Measurements from ENCODE around the gene AFF4. TPM values are rescaled to one million over a fixed set of nuclear protein-coding genes. Genes with fewer than 3 reads are reported as not detected.

Gene AFF4
- total and polyA plus RNA-seq, 2 of the 4 experiments (the other 2 are of a cell fraction), result 27.3 to 57.2 TPM

DNA sequence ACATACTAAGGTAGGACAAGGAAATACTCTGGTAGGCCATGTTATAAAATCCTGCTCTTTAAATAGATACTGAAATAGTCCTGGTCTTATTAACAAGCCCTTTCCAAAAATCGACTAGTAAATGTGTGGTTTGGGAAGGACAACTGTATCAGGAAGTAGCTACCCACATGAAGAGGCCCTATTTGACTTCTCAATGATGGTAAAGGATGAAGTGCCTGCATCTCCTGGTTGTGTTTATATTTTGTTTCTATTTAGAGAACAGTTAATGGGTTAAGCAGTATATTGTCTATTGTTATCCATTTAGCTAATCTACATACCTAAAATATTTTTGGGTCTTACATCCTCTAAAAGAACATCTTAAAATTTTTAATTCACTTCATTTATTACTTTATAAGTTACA is 109.6 kb downstream of the AFF4 start:
- Histone ChIP-seq H3K4me3 (ENCODE audit: insufficient read depth, low read depth, low read length) (no peak overlapping the region), H2BK15ac (ENCODE audit: low read depth, low read length) (no peak overlapping the region), H2BK120ac (ENCODE audit: low read depth, low read length) (no peak overlapping the region), H2BK5ac (ENCODE audit: low read depth, low read length, poor library complexity, severe bottlenecking) (no peak overlapping the region), H3K36me3 (ENCODE audit: control insufficient read depth, insufficient read depth, low read length) (no peaks in the 10 kb centered on the region), H3K79me1 (ENCODE audit: low read depth in 1 of 2, low read length in 2 of 2) (no peaks in the 10 kb centered on the region), H2BK20ac (ENCODE audit: low read depth, low read length) (no peak overlapping the region), H2AK5ac (ENCODE audit: low read depth, low read length) (no peak overlapping the region), H3K27ac (ENCODE audit: insufficient read depth, low read length) (no peak overlapping the region), H3K9me3 (ENCODE audit: control insufficient read depth, insufficient read depth, low read length) (no peaks in the 10 kb centered on the region), H4K91ac (ENCODE audit: insufficient read depth, low read depth, low read length) (no peak overlapping the region), H4K5ac (ENCODE audit: low read depth, low read length) (no peak overlapping the region), H4K8ac (ENCODE audit: low read depth in 2 of 2, low read length in 2 of 2) (no peak overlapping the region), H3K56ac (ENCODE audit: extremely low read depth, insufficient read depth, low read length) (no peak overlapping the region), H3K4ac (ENCODE audit: low read depth, low read length) (no peak overlapping the region), H3K9me1 (ENCODE audit: insufficient read depth, low read length) (no peaks in the 10 kb centered on the region), H3K18ac (ENCODE audit: low read depth, low read length) (no peak overlapping the region), H3K9ac (ENCODE audit: low read depth, low read length) (no peak overlapping the region), H2AFZ (replicated peaks; ENCODE audit: low read length, poor library complexity) (no peak overlapping the region), H4K20me1 (ENCODE audit: insufficient read depth, low read length) (no peaks in the 10 kb centered on the region), H3K4me1 (ENCODE audit: control insufficient read depth, insufficient read depth, low read length) (peaks cover 3% of the 10 kb centered on the region; the same call in 1 of the 2 replicates), H3K27me3 (ENCODE audit: control insufficient read depth, insufficient read depth, low read length) (no peaks in the 10 kb centered on the region), H3K23ac (ENCODE audit: low read depth, low read length) (no peak overlapping the region), H3K4me2 (ENCODE audit: low read depth, low read length) (no peak overlapping the region), H2AK9ac (replicated peaks; ENCODE audit: low read depth, low read length, poor library complexity) (no peak overlapping the region), H3K14ac (replicated peaks; ENCODE audit: low read depth, low read length) (no peak overlapping the region)
- TF ChIP-seq, protein P1, sequence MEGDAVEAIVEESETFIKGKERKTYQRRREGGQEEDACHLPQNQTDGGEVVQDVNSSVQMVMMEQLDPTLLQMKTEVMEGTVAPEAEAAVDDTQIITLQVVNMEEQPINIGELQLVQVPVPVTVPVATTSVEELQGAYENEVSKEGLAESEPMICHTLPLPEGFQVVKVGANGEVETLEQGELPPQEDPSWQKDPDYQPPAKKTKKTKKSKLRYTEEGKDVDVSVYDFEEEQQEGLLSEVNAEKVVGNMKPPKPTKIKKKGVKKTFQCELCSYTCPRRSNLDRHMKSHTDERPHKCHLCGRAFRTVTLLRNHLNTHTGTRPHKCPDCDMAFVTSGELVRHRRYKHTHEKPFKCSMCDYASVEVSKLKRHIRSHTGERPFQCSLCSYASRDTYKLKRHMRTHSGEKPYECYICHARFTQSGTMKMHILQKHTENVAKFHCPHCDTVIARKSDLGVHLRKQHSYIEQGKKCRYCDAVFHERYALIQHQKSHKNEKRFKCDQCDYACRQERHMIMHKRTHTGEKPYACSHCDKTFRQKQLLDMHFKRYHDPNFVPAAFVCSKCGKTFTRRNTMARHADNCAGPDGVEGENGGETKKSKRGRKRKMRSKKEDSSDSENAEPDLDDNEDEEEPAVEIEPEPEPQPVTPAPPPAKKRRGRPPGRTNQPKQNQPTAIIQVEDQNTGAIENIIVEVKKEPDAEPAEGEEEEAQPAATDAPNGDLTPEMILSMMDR (conservative IDR thresholded peaks at IDR 0.05; ENCODE audit: low read depth, low read length), result no peak
- TF ChIP-seq RAD21 (IDR thresholded peaks at IDR 0.05; ENCODE audit: low read length) (no peak), POLR2A (IDR thresholded peaks at IDR 0.05; ENCODE audit: low read depth, low read length) (no peak), NFE2L2 (IDR thresholded peaks at IDR 0.05; ENCODE audit: low read depth, low read length) (no peak), CEBPB (IDR thresholded peaks at IDR 0.05; ENCODE audit: low read depth, low read length) (no peak), CHD1 (IDR thresholded peaks at IDR 0.05; ENCODE audit: low read depth, low read length) (no peak), FOS (IDR thresholded peaks at IDR 0.05; ENCODE audit: low read depth, low read length) (no peak), MAZ (IDR thresholded peaks at IDR 0.05; ENCODE audit: borderline replicate concordance, low read depth, low read length) (no peak), SMC3 (IDR thresholded peaks at IDR 0.05; ENCODE audit: low read depth, low read length) (no peak), MXI1 (IDR thresholded peaks at IDR 0.05; ENCODE audit: borderline replicate concordance, low read depth, low read length) (no peak), RFX5 (IDR thresholded peaks at IDR 0.05; ENCODE audit: low read depth, low read length) (no peak)
- TF ChIP-seq, protein P2, sequence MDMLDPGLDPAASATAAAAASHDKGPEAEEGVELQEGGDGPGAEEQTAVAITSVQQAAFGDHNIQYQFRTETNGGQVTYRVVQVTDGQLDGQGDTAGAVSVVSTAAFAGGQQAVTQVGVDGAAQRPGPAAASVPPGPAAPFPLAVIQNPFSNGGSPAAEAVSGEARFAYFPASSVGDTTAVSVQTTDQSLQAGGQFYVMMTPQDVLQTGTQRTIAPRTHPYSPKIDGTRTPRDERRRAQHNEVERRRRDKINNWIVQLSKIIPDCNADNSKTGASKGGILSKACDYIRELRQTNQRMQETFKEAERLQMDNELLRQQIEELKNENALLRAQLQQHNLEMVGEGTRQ (IDR thresholded peaks at IDR 0.05; ENCODE audit: low read depth, low read length), result no peak
- ChIA-PET POLR2A (ENCODE audit: unreplicated experiment) (no interaction called here), CTCF (no interaction called here)
- ATAC-seq (ENCODE audit: low read depth) (no peak), DNase-seq (no peak)
- no TSS peak for BruUV-seq (replicated peaks)
- dilution Hi-C loops (cut with HindIII; ENCODE audit: low sequenced_read_pairs, unreplicated experiment), result no loop called here
- intact Hi-C loops (cut with micrococcal nuclease), result no loop called here
- in situ Hi-C loops (cut with MboI; ENCODE audit: low sequenced_read_pairs), result no loop called here
- no CpG with 5 or more reads among the region's 1 CpG for WGBS, 2 experiments (ENCODE audit: extremely low coverage in 2 of 2, insufficient read length in 1 of 2)
